Body of pancreas (tissue), 4 donors: ENCODE results near the gene FAM83F.

ENCODE experiments used
- POLR2A ChIP-seq, 3 donors: fragments of 450-650 bp; IDR thresholded peaks; one replicate each; pipeline ENCODE4 v1.6.1; 2016; ENCODE audit warnings: antibody characterized with exemption in 3 of 3, mild to moderate bottlenecking in 2 of 3
- TF ChIP-seq, protein P1 (sequence below), 7 experiments: fragments of 450-650 bp in 4 of 7; fragments of 200-600 bp in 3 of 7; sonication (generic) in 3 of 7; IDR thresholded peaks; one replicate each; pipeline ENCODE4 v1.5.1; 2016 to 2019; ENCODE audit warnings: antibody characterized with exemption in 7 of 7

DNA sequence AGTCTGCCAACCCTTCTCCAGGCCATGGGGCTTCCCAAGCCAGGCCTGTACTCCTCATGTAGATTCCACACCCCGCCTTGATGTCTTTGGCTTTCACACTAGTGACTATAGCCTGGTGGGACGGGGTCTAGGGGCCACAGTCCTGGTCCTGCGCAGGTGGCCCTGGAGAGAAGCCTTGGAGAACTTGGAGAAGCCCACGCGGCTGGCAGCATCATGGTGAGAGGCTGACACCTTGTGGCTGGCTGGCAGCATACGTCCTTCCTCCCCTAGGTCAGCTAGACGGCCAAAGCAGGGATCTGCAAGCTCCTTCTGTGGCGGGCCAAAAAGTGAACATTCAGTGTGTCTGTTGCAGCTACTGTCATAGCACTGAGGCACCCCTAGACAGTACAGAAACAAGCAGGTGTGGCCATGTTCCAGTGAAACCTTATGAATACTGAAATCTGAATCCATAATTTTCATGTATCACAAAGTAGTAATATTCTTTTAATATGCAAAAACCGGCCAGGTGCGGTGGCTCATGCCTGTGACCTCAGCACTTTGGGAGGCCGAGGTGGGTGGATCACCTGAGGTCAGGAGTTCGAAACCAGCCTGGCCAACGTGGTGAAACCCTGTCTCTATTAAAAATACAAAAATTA, 42.0 kb downstream of the FAM83F start:
- TF ChIP-seq, protein P1, sequence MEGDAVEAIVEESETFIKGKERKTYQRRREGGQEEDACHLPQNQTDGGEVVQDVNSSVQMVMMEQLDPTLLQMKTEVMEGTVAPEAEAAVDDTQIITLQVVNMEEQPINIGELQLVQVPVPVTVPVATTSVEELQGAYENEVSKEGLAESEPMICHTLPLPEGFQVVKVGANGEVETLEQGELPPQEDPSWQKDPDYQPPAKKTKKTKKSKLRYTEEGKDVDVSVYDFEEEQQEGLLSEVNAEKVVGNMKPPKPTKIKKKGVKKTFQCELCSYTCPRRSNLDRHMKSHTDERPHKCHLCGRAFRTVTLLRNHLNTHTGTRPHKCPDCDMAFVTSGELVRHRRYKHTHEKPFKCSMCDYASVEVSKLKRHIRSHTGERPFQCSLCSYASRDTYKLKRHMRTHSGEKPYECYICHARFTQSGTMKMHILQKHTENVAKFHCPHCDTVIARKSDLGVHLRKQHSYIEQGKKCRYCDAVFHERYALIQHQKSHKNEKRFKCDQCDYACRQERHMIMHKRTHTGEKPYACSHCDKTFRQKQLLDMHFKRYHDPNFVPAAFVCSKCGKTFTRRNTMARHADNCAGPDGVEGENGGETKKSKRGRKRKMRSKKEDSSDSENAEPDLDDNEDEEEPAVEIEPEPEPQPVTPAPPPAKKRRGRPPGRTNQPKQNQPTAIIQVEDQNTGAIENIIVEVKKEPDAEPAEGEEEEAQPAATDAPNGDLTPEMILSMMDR (IDR thresholded peaks at IDR 0.05), result peak; percentile 33 to 71 (median 62)
- no peak for TF ChIP-seq POLR2A (IDR thresholded peaks at IDR 0.05)
